Gastroesophageal sphincter (tissue), 4 donors: Measurements from ENCODE around the gene HSFX2. TPM values are rescaled to one million over a fixed set of nuclear protein-coding genes. Genes with fewer than 3 reads are reported as not detected.
"Not testable (repeated sequence)": the region's sequence is repeated elsewhere in the genome, so short reads cannot be mapped to it uniquely, and the experiment has no call there.

Experiments
- ATAC-seq: fragments of 150-250 bp; one replicate; pipeline ENCODE4 v1.9.1; 2016; ENCODE audit warnings: mild to moderate bottlenecking, moderate library complexity
- H3K27ac ChIP-seq, 4 donors: fragments of 200-600 bp; sonication (generic) in 3 of 4; 1 replicate in 3 of 4; 2 replicates in 1 of 4; pipeline ENCODE4 v1.5.1; 2016 to 2019
- H3K27me3 ChIP-seq: fragments of 200-600 bp; sonication (generic); one replicate; pipeline ENCODE4 v1.5.1; 2019
- H3K36me3 ChIP-seq, 2 donors: fragments of 200-600 bp; sonication (generic); one replicate each; pipeline ENCODE4 v1.5.1; 2019; ENCODE audit warnings: control low read depth in 1 of 2
- H3K4me1 ChIP-seq, 3 donors: fragments of 200-600 bp; sonication (generic); 1 replicate in 2 of 3; 2 replicates in 1 of 3; pipeline ENCODE4 v1.5.1; 2016 to 2019; ENCODE audit warnings: control low read depth in 2 of 3
- H3K4me3 ChIP-seq, 2 donors: fragments of 200-600 bp; sonication (generic); one replicate each; pipeline ENCODE4 v1.5.1; 2019; ENCODE audit warnings: mild to moderate bottlenecking in 1 of 2, moderate library complexity in 1 of 2
- H3K9me3 ChIP-seq, 3 donors: fragments of 200-600 bp; sonication (generic); one replicate each; pipeline ENCODE4 v1.5.1; 2017 to 2019; ENCODE audit warnings: control low read depth in 2 of 3
- CTCF ChIP-seq, 4 experiments: fragments of 200-600 bp in 2 of 4; fragments of 450-650 bp in 2 of 4; sonication (generic) in 1 of 4; IDR thresholded peaks; one replicate each; pipeline ENCODE4 v1.5.1; 2017 to 2019; ENCODE audit warnings: antibody characterized with exemption in 4 of 4, mild to moderate bottlenecking in 2 of 4, moderate library complexity in 2 of 4
- EP300 ChIP-seq: sonication (generic); formaldehyde crosslinking; IDR thresholded peaks from one replicate; pipeline ENCODE4 v1.6.1; 2017; ENCODE audit warnings: antibody characterized with exemption, mild to moderate bottlenecking
- POLR2A ChIP-seq, 2 donors: fragments of 450-650 bp; IDR thresholded peaks; one replicate each; pipeline ENCODE4 v1.6.1; 2017; ENCODE audit warnings: antibody characterized with exemption in 2 of 2, mild to moderate bottlenecking in 2 of 2, moderate library complexity in 1 of 2
- POLR2AphosphoS5 ChIP-seq: sonication (generic); formaldehyde crosslinking; IDR thresholded peaks from one replicate; pipeline ENCODE4 v1.6.1; 2017; ENCODE audit warnings: antibody characterized with exemption
- WGBS, 2 donors: methylation state at CpG; one replicate each; pipeline ENCODE4 v1.1.5; 2018; ENCODE audit warnings: low coverage in 1 of 2; 5-methylcytosine and 5-hydroxymethylcytosine counted together
- total RNA-seq, 4 donors: library from RNA; depleted of rRNA; stranded (reverse); fragments of >200 nt; gene quantifications; one replicate each; pipeline ENCODE4 v1.1.0, GENCODE V29; 2016

Gene HSFX2
- total RNA-seq: not detected

- not testable (repeated sequence) for H3K36me3 ChIP-seq, ATAC-seq, H3K27ac ChIP-seq, H3K4me3 ChIP-seq, H3K4me1 ChIP-seq, H3K9me3 ChIP-seq, H3K27me3 ChIP-seq
- WGBS, 2 donors: no CpG with 5 or more reads among the region's 17 CpGs
Observed at GRCh38 chrX:149595214-149595613, at the start of gene HSFX2. HSFX2 (minus strand) TSS chrX:149595314; CDS start chrX:149594700, 614 bp downstream.

GRCh38 chrX:149643496-149643895, 48.4 kb upstream of the HSFX2 start:
- Histone ChIP-seq H3K27ac (no peak overlapping the region), H3K4me3 (no peak overlapping the region), H3K27me3 (no peaks in the 10 kb centered on the region), H3K4me1 (no peaks in the 10 kb centered on the region), H3K9me3 (no peaks in the 10 kb centered on the region), H3K36me3 (no peaks in the 10 kb centered on the region)
- 42 to 47% methylated on average over 4 of the region's 4 CpGs for WGBS, 2 donors
- no peak for ATAC-seq
- TF ChIP-seq CTCF (IDR thresholded peaks at IDR 0.05) (no peak), EP300 (no peak), POLR2A (IDR thresholded peaks at IDR 0.05) (no peak)

- WGBS, 2 donors: 33 to 45% methylated on average over 1 to 2 of the region's 2 CpGs
- no peaks in the 10 kb centered on the region for H3K9me3 ChIP-seq
- H3K4me3 ChIP-seq: no peak overlapping the region
- no peak overlapping the region for H3K27ac ChIP-seq
- TF ChIP-seq EP300 (no peak), POLR2A (IDR thresholded peaks at IDR 0.05) (no peak), POLR2AphosphoS5 (no peak), CTCF (IDR thresholded peaks at IDR 0.05) (no peak)
- no peaks in the 10 kb centered on the region for H3K4me1 ChIP-seq
- H3K36me3 ChIP-seq: no peaks in the 10 kb centered on the region
- H3K27me3 ChIP-seq: no peaks in the 10 kb centered on the region
- no peak for ATAC-seq
Observed at GRCh38 chrX:149641835-149642234, 46.7 kb upstream of the HSFX2 start.

GRCh38 chrX:149641432-149641831, 46.3 kb upstream of the HSFX2 start:
- no peak overlapping the region for H3K4me3 ChIP-seq
- no peak for TF ChIP-seq POLR2A (IDR thresholded peaks at IDR 0.05)
- no peak for TF ChIP-seq EP300
- TF ChIP-seq CTCF (IDR thresholded peaks at IDR 0.05): no peak
- no peak for TF ChIP-seq POLR2AphosphoS5
- no peak for ATAC-seq
- H3K4me1 ChIP-seq: no peaks in the 10 kb centered on the region
- H3K27me3 ChIP-seq: no peaks in the 10 kb centered on the region
- H3K36me3 ChIP-seq: no peaks in the 10 kb centered on the region
- H3K27ac ChIP-seq: no peak overlapping the region
- 14 to 64% methylated on average over 3 of the region's 3 CpGs for WGBS, 2 donors
- no peaks in the 10 kb centered on the region for H3K9me3 ChIP-seq

- no peaks in the 10 kb centered on the region for H3K4me1 ChIP-seq
- H3K4me3 ChIP-seq: no peak overlapping the region
- H3K27me3 ChIP-seq: no peaks in the 10 kb centered on the region
- WGBS, 2 donors: no CpG with 5 or more reads among the region's 3 CpGs
- no peak for TF ChIP-seq POLR2A (IDR thresholded peaks at IDR 0.05)
- TF ChIP-seq POLR2AphosphoS5: no peak
- no peak for TF ChIP-seq CTCF (IDR thresholded peaks at IDR 0.05)
- TF ChIP-seq EP300: no peak
- H3K36me3 ChIP-seq: no peaks in the 10 kb centered on the region
- H3K9me3 ChIP-seq: no peaks in the 10 kb centered on the region
- ATAC-seq: no peak
- H3K27ac ChIP-seq: no peak overlapping the region
Observed at GRCh38 chrX:149639568-149639967, 44.5 kb upstream of the HSFX2 start.

- TF ChIP-seq POLR2AphosphoS5: no peak
- TF ChIP-seq CTCF (IDR thresholded peaks at IDR 0.05): no peak
- no peak for TF ChIP-seq EP300
- TF ChIP-seq POLR2A (IDR thresholded peaks at IDR 0.05): no peak
- Histone ChIP-seq H3K9me3 (no peaks in the 10 kb centered on the region), H3K36me3 (no peaks in the 10 kb centered on the region), H3K4me3 (no peak overlapping the region), H3K27me3 (no peaks in the 10 kb centered on the region), H3K4me1 (no peaks in the 10 kb centered on the region), H3K27ac (no peak overlapping the region)
- ATAC-seq: no peak
Observed at GRCh38 chrX:149638860-149639259, 43.7 kb upstream of the HSFX2 start.
